NCI-H2171 (cell line): ENCODE data around the gene CCDC197.

ENCODE experiments used
- DNase-seq: peaks from one replicate; lab custom pipeline; 2025; lab: John Stamatoyannopoulos, UW

Gene CCDC197

DNA sequence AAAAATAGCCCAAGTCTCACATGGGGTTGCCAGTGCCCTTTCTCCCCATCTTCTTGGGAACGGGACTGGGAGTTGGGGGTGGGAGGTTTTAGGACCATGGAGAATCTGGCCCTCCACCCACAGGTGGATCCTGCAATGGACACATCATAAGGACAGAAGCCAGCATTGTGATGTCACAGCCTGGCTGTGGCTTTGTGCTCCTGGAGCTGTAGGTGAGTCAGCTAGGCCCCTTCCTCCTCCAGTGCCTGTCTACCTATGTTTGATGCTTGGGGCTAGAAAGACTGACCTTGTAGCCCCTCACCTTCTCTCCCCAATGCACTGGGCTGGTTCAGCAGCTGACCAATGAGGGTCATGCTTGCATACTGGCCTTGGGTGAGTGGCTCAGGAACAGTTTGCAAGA lies at the start of gene CCDC197:
Gene CCDC197, plus strand, starts transcription at position 220 of the 400 bp plus-strand sequence. CDS start 831 bp downstream, outside the sequence.
- DNase-seq: no peak

DNA sequence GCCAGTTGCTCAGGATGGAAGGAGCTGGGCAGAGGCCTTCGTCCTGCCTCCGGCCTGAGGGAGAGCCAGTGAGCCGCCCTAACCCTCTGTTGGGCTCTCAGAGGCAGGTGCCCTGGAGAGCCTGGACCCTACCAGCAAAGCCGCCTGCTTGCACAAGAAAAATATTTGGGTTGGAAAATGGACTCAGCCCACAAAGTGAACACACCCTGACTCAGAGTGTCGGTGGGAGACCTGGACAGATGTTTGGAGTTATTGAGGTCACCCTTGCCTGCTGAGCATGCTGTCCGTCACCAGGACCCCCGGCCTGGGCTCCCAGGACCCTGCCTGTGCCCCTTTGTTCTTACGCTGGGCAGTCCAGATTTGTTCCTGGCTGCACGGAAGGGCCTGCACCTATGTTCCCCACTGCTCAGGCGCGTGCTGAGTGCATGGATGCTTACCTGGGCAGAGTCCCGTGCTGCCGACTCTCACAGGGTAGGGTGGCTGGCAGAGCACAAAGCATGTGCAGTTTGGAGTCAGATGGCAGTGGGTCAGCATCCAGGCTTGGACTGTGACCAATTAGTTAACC lies 47.5 kb upstream of the CCDC197 start:
- DNase-seq: no peak

DNA sequence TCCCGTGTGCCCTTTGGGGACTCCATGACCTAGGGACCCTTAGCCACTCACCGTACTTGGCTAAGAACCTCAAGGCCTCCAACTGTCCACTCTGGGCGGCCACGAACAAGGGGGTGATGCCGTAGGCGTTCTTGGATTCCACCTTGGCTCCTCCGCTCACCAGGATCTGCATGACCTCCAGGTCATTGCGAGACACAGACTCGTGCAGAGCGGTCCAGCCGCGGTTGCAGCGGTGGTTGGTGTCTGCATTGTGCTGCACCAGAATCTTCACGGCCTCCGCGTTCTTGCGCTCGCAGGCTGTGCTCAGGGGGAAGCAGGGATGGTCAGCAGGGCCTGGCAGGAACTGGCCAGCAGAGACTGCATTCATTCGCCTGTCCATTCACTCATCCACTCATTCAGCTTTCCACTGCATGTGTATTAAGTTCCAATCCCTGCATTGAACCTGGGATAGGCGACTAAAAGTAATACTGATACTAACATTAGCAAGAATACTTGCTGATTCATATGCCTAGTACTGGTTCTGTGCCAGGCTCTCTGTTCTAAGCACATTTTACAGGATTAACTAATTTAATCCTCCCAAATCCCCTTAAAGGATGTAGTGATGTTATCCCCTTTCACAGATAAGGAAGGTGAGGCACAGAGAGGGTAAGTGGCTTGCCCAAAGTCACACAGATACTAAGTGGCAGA lies 46.0 kb upstream of the CCDC197 start:
- no peak for DNase-seq

DNA sequence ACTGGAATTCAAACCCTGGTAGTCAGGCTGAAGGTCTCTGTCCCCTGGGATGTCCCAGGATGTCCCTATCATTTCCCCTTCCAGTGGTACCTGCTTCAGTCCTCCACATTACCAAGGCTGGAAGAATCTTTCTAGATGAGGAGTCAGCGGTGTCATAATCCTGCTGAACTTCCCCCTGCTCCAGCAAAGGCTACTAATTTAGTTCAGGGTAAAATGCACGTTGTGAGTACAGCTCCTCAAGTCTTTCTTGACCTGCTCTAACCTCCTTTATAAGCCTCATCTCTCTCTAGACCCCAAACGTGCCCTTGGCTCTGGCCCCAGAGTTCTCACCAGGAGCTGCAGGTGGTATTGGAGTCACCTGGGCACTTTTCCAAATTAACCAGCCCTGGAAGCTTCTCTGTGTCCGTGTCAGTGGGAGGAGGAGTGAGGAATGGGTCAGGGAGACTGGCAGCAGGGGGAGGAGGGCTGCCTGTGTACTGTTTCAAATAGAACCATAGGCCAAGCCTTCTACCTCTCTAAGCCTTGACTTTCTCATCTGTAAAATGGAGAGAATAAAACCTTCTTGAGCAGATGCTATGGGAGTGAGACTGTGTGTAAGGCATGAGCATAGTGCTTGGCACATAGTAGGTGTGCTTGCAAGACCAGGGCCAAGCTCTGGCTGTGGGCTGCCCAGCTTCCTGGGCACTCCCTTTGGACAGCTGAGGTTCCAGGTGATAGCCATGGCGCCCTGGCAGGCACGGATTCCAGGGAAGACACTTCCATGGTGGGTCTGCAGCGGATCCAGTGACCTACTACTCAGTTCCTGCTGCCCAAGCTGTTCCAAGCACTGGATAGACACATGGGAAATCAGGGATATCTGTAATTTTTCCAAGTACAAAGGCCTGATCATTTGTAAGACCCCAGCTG lies 45.2 kb upstream of the CCDC197 start:
- DNase-seq: peak; percentile 24

DNA sequence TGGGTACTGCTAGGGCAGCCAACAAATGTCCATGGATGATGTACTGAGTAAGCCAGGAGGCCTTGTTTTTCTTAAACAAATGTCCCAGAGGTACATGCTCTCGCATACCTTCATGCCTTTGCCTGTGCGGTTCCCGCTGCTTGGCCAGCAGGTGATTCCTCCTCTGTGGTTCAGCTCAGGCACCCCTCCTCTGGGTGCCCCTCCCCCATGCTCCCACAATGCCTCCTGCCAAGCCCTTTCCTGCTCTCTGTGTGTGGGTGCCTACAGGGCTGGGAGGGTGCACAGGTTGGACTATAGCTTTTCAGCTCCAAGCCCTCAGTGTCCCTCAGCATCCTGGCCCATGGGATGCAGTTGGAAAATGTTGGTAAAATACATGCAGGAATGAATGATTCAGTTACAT lies 44.3 kb upstream of the CCDC197 start:
- DNase-seq: no peak

DNA sequence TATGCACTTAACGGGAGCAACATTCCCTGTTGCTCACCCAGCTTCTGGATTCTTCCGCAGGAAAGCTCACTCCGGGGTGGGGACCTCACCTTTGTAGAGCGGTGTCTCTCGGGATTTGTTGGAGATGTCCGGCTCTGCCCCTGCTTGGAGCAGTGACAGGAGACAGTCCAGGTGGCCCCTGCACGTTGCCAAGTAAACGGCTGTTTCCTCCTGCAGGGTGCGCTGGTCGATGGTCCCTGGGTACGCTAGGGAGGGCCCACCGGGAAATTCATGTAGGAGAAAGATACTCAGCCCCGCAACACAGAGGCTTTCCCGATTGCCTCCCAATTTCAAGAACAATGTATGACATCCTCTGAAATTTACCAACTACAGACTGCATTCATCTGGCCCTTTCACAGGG lies 43.8 kb upstream of the CCDC197 start:
- DNase-seq: no peak

DNA sequence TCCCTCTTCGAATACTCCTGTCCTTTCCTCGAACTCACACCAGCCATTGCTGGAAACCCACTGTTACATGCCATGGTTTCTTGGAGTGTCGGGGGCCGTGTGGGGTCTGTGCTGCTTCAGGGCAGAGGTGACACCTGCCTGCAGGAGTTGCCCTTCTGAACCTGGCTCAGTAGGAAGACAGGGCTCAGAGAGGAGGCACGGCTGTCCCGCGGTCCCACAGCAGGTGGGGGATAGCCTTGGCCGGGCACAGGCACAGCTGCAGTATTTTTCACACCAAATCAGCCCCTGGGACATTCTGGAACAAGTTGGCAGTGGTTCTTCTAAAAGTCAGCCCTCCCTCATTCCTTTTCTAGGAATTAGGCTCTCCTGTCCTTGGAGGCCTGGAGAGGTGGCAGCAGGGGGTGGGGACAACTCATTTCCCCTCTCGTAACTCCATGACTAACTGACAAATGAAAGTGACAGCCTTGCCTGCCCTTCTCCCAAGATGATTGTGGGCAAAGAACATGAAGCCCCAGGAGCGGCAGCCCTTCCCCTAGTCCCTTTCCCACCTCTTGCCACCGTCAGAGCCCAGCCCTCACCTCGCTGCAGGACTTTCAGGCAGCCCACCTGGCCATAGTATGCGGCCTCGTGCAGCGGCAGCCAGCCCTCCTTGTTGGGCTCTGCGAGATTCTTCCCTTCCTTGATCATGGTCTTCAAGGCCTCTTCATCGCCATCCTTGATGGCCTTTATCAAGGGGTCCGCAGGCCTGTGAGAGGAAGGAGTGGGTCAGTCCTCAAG lies 43.2 kb upstream of the CCDC197 start:
- no peak for DNase-seq

DNA sequence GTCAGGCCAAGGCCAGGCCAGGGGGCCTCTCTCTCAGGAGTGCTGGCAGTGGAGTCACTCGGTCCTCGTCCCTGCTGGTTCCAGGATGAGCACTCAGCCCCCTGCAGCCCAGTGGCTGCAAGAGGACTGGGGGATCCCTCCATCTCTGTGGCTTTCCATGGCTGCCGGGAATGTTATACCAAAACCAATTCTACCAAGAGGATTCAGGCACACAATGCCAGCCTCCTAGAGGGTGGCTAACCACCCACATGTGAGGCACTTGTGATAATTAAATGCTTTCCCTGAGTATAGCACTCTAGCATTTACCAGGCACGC lies 42.6 kb upstream of the CCDC197 start:
- DNase-seq: no peak

DNA sequence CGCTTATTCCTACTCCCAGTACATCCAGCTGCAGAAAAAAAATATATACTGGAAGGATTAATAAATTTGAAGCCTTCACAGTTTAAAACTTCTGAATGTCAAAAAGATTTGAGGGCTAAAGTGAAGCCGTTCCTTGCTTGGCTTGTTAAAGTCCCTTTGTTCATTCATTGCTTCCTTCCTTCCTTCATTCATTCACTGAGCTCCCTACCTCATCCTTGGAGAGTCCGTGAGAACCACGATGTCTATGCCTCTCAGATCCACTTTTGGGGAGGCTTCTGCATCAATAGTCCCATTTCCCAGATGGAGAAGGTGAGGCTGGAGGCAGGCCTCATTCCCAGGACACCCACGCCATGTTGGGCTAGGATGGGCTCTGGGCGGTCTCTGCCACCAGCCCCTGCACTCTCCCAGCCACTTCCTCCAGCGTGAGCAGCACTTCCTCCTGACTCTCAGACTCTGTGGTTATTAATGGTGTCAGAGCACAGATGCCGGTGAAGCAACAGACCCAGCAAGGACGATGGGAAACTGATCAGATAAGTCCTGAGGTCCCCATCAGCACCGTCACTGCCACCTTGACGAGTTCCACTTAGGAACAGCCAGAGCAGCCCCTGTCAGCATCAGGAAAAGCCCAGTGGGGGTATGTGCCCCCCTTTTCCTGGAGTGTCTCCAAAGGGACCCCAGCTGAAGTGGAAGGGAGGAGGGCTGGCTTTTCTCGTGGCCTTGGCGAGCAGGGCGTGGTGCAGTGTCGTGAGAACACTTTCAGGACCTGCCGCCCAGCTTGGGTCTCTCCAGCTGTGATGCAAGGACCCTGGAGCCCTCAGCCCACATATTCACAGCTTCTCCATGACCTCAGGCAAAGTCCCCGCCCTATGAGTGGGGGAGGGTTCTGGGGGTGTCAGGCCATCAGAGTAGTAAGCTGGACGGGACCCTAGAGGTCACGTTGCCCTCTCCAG lies 41.9 kb upstream of the CCDC197 start:
- DNase-seq: no peak

DNA sequence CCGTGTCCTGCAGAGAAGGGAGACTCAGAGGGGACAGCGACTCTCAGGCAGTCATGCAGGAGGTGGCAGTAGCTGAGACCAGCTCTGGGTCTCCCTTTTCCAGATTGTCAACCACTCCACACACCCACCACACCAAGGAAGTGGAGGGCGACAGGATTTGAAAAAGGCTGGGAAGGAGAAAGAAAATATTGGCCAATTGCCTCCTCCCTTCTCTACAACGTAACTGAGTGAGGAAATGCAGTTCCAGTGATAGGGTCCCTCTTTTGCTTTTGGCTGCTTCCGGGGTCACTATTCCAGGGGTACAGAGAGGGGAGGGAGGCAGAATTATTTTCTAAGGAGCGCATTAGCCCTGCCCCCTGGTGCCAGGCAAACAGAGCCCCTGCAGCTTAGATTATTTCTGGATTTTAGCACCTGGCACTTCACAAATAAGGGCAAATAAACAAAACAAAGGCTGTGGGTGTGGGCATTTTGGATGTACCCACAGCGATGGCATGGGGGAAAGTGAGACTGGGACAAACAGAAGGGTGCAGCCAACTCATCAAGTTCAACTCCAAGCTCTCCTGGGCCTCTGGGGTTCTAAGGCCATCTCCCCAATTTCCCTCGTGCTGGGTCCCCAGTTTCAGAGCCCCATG lies 41.1 kb upstream of the CCDC197 start:
- no peak for DNase-seq

DNA sequence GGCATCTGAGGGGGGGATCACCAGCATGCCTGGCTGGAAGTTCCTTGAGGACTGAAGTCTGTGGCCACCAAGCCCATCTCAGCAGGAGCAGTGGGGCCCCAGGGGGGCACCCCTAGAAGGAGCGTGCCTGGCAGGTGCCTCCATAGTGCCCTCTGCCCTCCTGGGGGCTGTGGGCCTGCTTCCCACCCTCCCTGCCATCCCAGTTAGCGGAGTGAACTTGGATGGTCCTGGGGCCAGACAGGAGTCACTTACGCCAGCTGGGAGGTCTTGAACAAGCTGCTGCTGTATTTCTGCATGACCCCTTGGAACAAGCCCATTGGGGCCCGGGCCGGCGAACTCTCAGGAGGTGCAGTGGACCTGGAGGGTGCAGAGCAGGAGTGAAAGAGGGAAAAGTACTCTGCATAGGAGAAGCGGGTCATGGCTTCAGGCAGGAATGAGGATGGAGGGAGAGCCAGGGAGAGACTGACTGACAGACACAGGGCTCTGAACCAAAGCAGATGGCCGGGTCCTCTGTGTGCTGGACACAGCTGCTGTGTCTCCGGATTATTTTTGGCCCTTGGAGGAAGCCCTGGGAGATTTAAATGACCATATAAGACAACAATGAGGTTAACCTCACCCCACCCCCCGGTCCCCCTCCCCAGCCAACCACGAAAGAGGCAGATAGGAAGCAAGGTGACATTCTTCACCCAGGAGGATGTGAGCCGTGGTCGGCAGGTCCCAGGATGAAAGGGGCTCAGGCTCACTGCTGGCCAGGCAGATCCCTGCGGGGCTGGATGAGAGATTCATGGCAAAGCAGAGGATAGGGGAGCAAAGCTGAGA lies 40.4 kb upstream of the CCDC197 start:
- no peak for DNase-seq

DNA sequence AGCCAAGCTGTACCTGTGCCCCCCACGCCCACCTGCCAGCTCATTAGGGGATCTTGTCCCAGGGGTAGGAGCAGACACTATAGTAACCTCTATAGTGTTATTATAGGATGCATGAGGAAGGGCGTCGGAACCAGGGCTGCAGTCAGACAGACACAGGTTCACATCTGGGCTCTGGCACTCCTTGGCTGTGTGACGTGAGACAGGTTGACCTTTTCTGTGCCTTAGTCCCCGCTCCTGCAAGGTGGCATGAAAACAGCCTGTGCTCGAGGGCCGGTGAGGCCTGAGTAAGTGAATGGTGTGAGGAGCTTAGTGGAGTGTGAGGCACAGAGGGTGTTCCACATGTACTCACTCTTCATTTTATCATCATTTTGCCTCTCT lies 39.8 kb upstream of the CCDC197 start:
- DNase-seq: no peak

DNA sequence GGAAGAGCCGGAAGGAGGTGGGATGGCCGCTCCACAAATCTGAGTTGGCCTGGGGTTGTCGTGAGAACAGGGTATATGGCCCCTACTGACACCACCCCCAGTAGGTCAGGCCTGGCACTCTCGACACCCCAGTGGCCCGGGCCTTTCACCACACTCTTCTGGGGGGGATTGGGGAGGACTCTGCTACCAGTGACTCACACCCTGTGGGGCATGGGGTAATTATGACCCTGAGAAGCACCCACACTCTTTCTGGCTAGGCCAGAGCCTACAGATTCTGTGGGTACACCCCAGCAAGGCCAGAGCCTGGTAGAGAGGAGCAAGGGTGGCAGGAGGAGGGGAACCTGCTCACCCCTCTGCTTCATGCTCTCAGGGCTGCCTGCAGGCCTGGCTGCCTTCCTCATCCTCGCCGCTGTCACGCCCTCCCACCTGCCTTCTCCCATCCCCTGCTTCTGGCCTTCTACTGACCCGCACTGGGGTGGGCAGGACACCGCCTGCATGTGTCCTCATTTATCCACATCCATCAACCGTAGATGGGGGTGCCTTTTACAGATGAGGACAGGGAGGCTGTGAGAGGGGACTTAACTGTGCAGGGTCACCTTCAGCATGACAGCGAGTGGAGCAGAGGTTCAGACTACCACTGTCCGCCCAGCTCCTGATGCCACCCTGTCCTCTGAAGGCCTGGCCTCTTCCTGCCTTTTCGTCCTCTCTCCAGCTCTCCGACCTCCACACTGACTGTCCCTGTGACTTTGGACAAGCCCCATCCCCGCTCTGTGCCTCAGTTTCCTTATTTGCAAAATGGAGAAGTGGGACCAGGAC lies 39.1 kb upstream of the CCDC197 start:
- DNase-seq: no peak

DNA sequence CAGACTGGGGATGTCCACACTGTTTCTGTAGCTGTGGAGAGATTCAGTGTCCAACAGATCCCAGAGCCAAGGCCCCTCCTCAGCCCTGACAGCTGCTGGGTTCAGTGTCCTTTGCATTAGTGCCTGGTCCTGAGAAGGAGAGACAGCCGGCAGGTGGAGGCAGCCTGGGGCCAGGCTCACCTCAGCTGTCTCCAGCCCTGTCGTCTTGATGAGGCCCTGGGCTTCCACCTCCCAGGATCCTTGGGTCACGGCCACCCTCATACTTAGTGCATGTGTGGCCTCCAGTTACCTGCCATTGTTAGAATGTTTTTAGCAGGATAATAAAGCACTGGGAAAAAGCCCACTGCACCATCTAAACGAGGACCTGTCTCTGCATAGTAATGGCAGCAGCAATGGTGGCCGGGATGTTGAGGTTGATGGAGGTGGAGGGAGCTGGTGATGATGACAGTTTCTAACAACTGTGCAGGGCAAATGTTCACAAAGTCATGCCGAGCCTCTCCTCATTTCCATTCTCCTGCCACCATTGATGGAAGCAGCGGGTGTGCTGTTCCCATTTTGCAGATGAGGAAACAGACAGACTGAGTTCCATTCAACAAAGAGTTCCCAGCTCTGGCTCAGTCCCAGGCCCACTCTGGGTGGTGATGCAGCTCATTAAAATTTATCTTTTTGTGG lies 38.4 kb upstream of the CCDC197 start:
- no peak for DNase-seq

DNA sequence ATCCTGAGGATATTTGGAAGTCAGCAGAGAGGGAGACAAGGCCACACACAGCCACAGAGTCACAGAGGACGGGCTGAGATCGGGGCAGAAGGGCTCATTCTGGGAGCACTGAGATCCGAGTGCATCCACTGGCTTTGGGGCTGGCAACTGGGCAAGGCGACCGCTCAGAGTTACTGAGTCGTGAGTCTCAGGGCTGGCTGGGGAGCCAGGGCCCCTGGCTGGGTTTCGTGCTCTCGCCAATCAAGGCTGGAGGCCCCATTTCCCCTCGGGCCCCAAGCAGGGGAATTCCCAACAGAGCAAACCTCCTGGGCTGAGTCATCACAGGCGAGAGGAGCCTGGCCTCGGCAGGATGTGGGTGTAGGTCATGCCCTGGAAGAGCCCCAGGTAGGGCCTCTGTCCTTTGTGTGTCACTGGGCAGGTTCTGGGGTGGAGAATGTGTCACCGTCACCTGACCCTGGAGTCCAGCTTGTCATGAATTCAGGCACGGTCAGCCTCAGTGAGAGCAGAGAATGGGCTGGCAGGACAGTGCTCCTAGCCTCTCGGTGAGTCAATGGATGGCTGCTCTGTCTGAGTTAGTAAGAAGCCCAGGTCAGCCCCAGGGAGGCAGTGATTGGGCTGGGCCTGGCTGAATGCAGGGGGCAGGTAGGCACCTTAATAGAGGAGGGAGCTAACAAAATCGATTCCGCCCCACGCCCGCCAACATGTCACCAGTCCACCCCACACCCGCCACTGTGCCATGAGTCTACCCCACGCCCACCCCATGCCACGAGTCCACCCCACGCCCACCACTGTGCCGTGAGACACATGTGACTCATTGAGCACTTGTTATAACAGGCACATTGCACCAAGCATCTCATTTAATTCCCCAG lies 37.6 kb upstream of the CCDC197 start:
- no peak for DNase-seq

DNA sequence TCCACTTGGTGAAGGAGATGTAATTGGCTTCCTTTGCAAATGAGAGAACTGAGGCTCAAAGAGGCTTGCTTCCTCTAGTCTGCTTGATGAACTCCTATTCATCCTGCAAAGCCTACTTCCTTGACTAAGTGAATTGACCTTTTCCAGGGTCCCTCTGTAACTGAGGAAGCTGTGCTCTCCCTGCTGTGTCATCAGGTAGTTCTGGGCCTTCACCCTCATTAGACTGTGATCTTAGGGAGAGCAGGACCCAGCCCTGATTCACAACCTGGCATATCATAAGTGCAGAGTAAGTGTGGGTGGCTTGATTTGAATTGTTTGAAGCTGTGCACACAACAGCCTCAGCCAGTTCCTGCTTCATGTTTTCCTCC lies 37.0 kb upstream of the CCDC197 start:
- DNase-seq: no peak

DNA sequence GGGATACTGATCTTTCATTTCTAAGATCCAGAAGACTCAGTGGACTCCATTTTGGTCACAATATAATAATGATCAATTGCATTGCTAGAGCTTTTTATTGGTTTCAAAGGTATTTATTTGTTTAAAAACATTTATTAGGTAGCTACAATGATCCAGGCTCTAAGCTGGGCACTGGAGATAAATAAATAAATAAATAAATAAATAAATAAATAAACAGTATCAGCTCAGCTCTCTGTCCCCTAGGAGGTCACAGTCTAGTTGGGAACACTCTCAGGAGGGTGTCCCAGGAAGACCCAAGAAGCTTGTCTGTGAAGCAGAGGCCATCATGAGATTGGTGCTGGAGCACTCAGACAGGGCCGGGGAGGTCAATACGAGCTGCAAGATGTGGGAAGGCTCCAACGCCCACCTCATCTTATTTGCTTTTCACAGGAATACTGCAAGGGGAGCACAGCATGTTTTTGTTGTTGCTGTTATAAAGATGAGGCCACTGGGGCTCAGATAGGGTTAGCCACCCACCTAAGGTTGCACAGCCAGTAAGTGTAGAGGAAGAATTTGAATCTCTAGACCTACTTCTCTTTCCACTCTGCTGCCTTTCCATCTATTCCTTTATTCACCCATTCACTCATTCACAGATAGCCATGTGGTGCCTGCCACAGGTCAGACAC lies 36.2 kb upstream of the CCDC197 start:
- no peak for DNase-seq
